Gastrocnemius medialis (tissue), 4 donors: ENCODE measurements around the gene A3GALT2.

Experiments
- POLR2A ChIP-seq, 2 donors: fragments of 450-650 bp; IDR thresholded peaks; one replicate each; pipeline ENCODE4 v1.6.1; 2017; ENCODE audit warnings: antibody characterized with exemption in 2 of 2, mild to moderate bottlenecking in 2 of 2, moderate library complexity in 2 of 2
- TF ChIP-seq, protein P1 (sequence below), 5 experiments: fragments of 450-650 bp in 3 of 5; fragments of 200-600 bp in 2 of 5; sonication (generic) in 2 of 5; IDR thresholded peaks in 4 of 5; conservative IDR thresholded peaks in 1 of 5; 1 replicate in 4 of 5; 2 replicates in 1 of 5; pipeline ENCODE4 v1.5.1; 2016 to 2019; ENCODE audit warnings: antibody characterized with exemption in 5 of 5, mild to moderate bottlenecking in 3 of 5, moderate library complexity in 3 of 5

DNA sequence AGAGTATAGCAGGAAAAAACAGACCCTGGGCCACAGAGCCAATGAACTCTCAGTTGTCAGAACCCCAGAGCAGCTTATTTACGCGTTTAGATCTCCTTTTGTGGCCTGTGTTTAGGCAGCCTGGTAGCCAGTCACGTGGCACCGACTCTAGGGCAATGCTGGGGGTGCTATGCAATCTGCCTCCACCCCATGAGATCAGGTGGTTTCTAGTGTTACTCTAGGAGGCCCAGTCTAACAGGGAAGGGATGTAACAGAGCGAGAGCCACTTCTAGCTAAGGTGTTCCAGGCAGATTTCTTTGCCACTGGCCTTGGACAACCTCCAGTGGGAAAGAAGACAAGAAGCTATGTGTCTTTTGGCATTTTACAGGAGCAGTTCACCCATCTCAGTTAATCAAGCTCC is 12.0 kb upstream of the A3GALT2 start:
- TF ChIP-seq, protein P1, sequence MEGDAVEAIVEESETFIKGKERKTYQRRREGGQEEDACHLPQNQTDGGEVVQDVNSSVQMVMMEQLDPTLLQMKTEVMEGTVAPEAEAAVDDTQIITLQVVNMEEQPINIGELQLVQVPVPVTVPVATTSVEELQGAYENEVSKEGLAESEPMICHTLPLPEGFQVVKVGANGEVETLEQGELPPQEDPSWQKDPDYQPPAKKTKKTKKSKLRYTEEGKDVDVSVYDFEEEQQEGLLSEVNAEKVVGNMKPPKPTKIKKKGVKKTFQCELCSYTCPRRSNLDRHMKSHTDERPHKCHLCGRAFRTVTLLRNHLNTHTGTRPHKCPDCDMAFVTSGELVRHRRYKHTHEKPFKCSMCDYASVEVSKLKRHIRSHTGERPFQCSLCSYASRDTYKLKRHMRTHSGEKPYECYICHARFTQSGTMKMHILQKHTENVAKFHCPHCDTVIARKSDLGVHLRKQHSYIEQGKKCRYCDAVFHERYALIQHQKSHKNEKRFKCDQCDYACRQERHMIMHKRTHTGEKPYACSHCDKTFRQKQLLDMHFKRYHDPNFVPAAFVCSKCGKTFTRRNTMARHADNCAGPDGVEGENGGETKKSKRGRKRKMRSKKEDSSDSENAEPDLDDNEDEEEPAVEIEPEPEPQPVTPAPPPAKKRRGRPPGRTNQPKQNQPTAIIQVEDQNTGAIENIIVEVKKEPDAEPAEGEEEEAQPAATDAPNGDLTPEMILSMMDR (IDR thresholded peaks at IDR 0.05 in 4 of 5, conservative IDR thresholded peaks at IDR 0.05 in 1 of 5), result no peak
- peak; percentile 59 to 69 for TF ChIP-seq POLR2A (IDR thresholded peaks at IDR 0.05)
